Keratinocyte (primary cell): ENCODE measurements around the gene FAM229B.

Source experiments
- EZH2 ChIP-seq: IDR thresholded peaks from one replicate; pipeline ENCODE4 v1.6.1; 2012; ENCODE audit warnings: inconsistent platforms, mild to moderate bottlenecking, low read length, moderate library complexity
- TF ChIP-seq, protein P1 (sequence below), 3 experiments: IDR thresholded peaks in 1 of 3; conservative IDR thresholded peaks in 1 of 3; optimal IDR thresholded peaks in 1 of 3; 2 replicates in 2 of 3; 3 replicates in 1 of 3; pipeline versions ENCODE3 to v1.5.1; 2011; ENCODE audit warnings: low read length in 3 of 3, mild to moderate bottlenecking in 3 of 3, moderate library complexity in 2 of 3, control low read depth in 1 of 3, inconsistent platforms in 1 of 3; ENCODE audit not compliant: insufficient read depth in 2 of 3; ENCODE audit errors: extremely low read depth in 1 of 3

DNA sequence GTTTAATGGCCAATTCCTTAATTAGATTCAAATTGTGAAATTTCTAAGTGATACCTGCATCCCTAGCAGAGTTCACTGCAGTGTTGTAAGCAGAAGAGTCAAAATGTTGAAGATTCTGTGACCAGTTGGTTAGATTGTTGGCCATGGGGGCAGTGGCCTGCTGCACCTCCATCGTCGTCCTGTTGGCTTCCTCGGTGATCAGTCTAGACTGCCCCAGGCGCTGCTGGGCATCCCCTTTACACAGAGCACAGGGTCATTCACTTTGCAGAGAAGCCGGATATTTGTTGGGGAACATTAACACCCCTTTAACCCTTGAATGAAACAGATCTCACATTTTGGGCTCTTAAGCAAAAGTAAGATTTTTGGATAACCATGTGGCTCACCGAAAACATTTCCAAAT, 60.7 kb downstream of the FAM229B start:
- TF ChIP-seq, protein P1, sequence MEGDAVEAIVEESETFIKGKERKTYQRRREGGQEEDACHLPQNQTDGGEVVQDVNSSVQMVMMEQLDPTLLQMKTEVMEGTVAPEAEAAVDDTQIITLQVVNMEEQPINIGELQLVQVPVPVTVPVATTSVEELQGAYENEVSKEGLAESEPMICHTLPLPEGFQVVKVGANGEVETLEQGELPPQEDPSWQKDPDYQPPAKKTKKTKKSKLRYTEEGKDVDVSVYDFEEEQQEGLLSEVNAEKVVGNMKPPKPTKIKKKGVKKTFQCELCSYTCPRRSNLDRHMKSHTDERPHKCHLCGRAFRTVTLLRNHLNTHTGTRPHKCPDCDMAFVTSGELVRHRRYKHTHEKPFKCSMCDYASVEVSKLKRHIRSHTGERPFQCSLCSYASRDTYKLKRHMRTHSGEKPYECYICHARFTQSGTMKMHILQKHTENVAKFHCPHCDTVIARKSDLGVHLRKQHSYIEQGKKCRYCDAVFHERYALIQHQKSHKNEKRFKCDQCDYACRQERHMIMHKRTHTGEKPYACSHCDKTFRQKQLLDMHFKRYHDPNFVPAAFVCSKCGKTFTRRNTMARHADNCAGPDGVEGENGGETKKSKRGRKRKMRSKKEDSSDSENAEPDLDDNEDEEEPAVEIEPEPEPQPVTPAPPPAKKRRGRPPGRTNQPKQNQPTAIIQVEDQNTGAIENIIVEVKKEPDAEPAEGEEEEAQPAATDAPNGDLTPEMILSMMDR (optimal IDR thresholded peaks at IDR 0.05 in 1 of 3, IDR thresholded peaks at IDR 0.05 in 1 of 3, conservative IDR thresholded peaks at IDR 0.05 in 1 of 3; ENCODE audit: extremely low read depth in 1 of 3, insufficient read depth in 2 of 3, low read length in 3 of 3): no peak
- TF ChIP-seq EZH2: no peak
